ENCODE results near the gene INPP5F.
"Not testable (repeated sequence)": the region's sequence is repeated elsewhere in the genome, so short reads cannot be mapped to it uniquely, and the experiment has no call there.

INPP5F gene

GRCh38 chr10:119778776-119779445 is 53.1 kb downstream of the INPP5F start:
- no peak for DNase-seq

GRCh38 chr10:119780879-119781480 is 55.1 kb downstream of the INPP5F start:
- no peak for DNase-seq

- DNase-seq: no peak
These were observed 55.6 kb downstream of the INPP5F start for GRCh38 chr10:119781498-119781897.

DNA sequence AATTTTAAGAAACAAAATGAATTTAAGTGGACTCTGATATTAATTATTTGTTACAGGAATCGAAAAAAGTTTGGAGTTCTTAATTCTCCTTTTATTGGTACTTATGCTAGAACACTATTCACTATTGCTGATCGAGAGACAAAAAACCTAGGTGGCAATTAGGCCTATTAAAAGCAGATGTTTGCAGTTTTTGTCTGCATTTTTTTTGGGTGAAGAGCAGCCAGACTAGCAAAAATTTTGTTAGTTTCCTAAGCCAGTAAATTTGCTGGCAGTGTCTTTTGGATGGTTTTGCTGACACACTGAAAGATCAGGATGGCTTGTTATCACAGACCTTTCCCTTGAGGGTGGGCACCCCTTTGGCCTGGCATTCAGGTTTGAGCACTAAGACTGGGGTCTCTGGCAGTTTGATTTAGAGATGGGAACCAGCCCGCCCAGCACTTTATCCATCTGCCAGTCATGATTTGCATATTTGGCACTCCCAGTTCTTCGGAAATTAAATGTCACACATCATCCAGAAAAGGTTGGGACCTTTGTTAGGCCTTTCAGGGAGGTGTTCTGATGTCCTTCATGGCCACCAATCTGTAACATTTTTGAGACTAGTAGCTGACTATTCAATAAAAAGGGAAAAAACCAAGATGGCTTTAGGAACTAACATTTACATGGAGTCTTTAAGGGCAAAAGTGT is 57.3 kb downstream of the INPP5F start:
- DNase-seq: peak; percentile 40

- no peak for DNase-seq
These were observed 57.8 kb downstream of the INPP5F start for GRCh38 chr10:119783665-119784027.

- no peak for DNase-seq
These were observed 58.7 kb downstream of the INPP5F start for GRCh38 chr10:119784340-119785067.

- peak; percentile 46 for DNase-seq
These were observed 60.4 kb downstream of the INPP5F start for GRCh38 chr10:119786117-119786769.

GRCh38 chr10:119795101-119795500 is 69.3 kb downstream of the INPP5F start:
- DNase-seq: not testable (repeated sequence)

DNA sequence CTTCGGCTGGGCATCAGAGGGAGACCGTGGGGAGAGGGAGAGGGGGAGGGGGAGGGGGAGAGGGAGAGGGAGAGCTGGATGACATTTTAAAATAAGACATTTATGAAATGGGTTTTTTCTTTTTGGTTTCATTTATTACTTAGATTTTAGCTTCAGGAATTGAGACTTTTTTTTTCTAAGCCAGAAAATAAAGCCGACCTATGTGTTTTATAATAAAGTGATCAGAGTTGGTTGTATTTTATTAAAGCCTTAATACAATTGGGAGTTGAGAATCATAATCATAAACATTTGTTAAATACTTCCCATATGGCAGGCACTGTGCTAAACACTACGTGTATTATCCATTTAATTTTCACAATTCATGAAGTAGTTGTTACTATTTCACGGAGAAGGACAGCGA is 70.2 kb downstream of the INPP5F start:
- no peak for DNase-seq

GRCh38 chr10:119801176-119801575 is 75.3 kb downstream of the INPP5F start:
- DNase-seq: no peak

DNA sequence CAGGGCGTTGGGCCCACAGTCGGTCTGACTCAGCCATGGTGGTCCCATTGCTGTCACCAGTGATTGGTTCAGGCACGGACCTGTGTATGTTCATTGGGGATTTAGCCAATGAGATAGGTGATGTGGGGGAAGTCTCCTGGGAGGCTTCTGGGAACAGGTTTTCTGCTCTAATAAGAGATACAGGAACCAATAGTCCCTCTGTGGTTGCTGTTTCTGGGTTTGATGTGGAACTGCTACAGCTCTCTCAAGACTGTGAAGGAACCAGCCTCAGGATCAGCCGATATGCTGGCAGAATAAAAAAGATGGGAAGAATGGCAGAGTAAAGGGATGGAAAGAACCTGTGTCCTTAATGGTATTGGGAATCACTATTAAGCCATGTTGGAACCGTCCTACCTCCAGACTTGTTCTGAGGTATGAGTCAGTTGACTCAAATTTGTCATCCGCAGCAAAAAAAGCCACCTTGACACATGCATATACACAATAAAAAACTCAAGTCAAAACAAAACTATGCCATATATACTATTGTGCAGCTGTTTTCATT is 76.2 kb downstream of the INPP5F start:
- DNase-seq: peak; percentile 24

- DNase-seq: peak; percentile 74
These were observed 77.4 kb downstream of the INPP5F start for GRCh38 chr10:119803264-119803663.

GRCh38 chr10:119805702-119806230 is 79.9 kb downstream of the INPP5F start:
- no peak for DNase-seq

DNA sequence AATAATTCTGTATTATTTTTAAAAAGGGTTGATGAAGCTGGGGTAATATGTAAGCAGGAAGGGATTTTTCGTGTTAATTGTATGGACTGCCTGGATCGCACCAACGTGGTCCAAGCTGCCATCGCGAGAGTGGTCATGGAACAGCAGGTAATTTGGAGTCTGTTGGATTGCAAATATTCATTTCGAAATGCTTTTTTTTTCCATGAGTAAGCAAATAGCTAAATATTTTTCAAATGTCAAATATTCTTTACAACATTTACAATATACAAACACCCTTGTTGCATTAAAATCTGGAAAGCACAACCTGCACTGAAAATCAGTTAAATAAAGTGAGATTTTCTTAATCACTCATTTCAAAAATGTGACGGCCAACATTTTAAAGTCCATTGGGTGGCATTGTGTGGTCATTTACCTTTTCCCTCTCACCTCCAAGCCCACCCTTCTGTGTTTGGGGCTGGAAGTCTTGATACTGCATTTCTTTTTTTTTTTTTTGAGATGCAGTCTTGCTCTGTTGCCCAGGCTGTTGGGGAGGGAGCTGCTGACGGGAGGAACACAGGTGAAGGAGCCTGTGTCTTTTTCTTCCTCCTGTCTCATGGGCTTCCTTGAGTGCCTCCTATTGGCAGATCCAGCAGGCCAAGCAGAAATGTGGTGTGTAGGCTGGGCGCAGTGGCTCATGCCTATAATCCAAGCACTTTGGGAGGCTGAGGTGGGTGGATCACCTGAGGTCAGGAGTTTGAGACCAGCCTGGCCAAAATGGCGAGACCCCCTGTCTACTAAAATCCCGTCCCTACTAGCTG is 80.7 kb downstream of the INPP5F start:
- no peak for DNase-seq

DNA sequence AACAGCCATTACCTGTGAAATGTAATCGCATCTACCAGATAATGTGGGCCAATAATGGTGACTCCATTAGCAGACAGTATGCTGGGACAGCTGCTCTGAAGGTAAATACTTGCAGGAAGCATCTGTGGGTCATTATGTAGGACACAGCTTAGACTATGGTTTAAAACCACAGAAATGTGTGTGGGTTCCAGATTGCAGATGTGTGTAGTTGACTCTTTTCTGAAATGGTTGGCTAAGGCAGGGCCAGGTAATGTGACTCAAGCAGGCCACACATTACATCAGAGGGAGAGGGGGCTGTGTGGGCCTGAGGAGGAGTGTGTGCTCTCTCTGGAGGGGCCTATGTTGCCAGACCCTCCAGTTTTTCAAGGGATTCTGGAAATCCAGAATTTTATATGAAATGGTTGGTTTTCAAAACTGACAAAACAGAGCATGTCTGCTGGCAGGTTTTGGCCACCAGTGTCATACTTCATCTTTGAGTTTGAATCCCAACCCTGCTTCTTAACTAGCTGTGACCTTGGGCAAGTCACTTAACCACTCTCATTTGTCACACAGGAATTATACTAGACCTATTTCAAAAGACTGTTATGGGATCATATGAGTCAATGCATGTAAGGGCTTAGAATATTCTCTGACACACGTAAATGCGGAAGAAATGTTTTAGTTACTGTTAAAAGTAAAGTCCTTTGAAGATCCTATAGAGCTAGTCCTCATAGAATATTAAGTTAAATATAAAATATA is 82.3 kb downstream of the INPP5F start:
- peak; percentile 92 for DNase-seq

DNA sequence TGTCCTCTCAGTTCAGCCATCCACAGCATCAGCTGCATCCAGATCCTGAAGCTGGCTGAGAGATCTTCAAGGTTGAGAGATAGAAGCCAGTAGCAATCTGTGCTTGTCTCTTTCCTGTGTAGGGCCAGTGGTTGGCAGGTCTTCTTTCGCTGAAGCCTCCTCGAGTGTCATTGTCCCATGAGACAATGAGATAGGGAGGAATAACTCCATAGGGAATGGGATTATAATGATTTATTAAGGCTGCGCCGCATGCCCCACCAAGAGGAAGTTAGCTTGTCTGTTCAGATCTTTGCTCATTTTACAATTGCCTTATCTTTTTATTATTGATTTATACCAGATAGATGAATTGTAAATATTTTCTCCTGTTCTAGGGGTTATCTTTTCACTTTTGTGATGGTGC is 85.3 kb downstream of the INPP5F start:
- DNase-seq: no peak

DNA sequence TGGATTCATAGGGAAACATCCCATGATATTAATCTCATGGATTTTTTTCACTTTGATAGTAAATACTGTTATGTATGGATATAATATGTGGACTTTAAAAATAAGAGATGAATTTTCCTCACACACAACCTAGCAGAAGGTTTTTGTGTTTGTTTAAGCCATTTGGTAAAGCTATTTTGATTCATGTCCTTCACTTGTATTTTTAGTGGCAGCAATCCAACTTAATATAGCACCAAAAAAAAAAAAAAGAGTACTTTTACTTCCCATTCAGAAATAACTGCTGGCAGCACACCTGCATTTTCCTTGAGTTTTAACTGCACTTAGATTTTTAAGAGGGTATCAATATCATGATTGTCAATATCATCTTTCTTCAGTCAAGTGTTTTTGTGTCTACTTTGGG is 86.8 kb downstream of the INPP5F start:
- no peak for DNase-seq

GRCh38 chr10:119815671-119816070 is 89.8 kb downstream of the INPP5F start:
- no peak for DNase-seq

DNA sequence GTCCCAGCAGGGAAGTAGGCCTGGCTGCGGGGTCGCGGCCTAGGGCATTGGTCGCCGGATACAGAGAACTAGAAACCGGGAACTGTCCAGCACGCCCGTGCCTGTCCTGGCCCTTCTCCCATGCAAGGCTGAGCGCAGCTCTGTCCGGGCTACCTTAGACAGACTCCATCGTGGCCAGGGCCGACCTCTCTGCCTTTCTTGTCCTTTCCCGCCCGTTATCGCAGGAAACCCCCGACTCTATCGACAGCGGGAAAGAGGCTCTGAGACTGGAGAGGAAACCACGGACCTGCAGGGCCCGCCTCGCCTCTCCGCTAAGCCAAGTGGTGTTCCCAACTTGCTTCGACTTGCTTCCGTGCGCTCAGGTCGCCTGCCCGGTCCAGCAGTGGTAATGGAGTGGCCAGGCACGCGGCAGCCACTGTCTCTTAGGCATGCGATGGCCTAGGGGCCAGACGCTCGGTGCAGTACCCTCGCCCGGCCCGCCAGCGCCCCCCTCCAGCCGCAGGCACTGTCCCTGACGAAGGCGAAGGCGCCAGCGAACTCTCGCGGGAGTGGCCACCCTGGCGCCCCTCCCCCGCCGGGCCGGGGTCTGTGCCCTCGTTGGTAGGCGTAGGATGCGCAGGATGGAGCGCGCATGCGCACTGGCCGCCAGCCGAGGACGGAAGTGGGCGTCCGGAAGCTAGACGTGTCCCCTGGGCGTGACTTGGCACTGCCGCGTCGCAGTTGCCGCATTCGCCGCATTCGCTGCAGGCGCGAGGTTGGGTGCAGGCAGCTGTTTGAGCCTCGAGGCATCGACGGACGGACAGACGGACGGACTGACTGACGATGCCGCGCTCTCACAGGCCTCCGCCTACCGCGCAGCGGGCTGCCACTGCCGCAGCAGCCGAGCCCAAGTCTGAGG is 92.4 kb downstream of the INPP5F start:
- DNase-seq: peak; percentile 81

DNA sequence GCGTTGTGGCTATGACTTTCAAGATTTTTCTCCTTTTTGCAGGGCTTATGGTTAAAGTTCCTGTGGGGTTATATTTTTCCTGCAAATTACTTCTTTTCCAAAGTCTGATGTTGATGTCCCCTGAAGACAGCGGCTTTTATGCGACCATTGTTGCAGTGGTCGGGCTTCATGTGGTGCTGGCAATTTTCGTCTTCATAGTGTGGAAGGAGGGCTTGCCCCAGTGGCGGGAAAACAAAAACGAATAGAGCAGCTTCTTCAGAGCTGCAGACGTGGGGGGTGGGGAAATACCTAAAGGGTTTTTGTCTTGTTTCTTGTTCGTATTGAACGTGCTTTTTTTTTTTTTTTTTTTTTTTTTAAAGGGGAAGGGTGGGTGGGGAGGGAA is 93.0 kb downstream of the INPP5F start:
- peak; percentile 14 for DNase-seq
